Neural progenitor cell (in vitro differentiated cells): Measurements from ENCODE around the gene PLK2.

Source experiments
- EZH2 ChIP-seq: fragments of 200-600 bp; sonication (generic); IDR thresholded peaks from 2 replicates; pipeline ENCODE4 v1.6.1; 2017; ENCODE audit warnings: antibody characterized with exemption, mild to moderate bottlenecking, moderate library complexity
- EZH2phosphoT487 ChIP-seq: fragments of 200-600 bp; sonication (generic); IDR thresholded peaks from 2 replicates; pipeline ENCODE4 v1.6.1; 2017; ENCODE audit warnings: antibody characterized with exemption
- TF ChIP-seq, protein P1 (sequence below): fragments of 200-600 bp; sonication (generic); IDR thresholded peaks from 2 replicates; pipeline ENCODE4 v1.5.1; 2017; ENCODE audit warnings: antibody characterized with exemption, mild to moderate bottlenecking

DNA sequence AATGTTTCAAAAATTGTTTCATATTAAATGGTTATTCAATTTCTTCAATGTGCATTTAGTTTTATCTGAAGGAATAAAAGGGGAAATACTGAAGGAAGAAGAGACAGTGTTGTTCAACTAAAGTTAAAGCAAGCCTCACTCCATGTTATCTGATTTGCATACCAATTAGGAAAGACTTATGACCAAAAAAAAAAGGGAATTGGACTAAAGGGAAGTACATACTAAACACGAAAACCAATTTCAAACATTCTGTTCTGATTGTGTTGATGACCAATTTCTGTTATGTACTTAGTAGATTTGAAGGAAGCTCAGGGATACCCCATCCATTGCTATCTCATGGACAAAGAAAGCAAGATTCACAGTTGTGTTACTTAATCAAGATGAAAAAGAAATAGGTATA, 26.4 kb upstream of the PLK2 start:
- TF ChIP-seq, protein P1, sequence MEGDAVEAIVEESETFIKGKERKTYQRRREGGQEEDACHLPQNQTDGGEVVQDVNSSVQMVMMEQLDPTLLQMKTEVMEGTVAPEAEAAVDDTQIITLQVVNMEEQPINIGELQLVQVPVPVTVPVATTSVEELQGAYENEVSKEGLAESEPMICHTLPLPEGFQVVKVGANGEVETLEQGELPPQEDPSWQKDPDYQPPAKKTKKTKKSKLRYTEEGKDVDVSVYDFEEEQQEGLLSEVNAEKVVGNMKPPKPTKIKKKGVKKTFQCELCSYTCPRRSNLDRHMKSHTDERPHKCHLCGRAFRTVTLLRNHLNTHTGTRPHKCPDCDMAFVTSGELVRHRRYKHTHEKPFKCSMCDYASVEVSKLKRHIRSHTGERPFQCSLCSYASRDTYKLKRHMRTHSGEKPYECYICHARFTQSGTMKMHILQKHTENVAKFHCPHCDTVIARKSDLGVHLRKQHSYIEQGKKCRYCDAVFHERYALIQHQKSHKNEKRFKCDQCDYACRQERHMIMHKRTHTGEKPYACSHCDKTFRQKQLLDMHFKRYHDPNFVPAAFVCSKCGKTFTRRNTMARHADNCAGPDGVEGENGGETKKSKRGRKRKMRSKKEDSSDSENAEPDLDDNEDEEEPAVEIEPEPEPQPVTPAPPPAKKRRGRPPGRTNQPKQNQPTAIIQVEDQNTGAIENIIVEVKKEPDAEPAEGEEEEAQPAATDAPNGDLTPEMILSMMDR = no peak
- TF ChIP-seq EZH2 (no peak), EZH2phosphoT487 (no peak)
